ENCODE data around the gene MYO1H. TPM values are rescaled to one million over a fixed set of nuclear protein-coding genes. Genes with fewer than 3 reads are reported as not detected.

The MYO1H gene
- total RNA-seq, 4 donors from 2014 or later = 0.09 TPM; not detected in 3

DNA sequence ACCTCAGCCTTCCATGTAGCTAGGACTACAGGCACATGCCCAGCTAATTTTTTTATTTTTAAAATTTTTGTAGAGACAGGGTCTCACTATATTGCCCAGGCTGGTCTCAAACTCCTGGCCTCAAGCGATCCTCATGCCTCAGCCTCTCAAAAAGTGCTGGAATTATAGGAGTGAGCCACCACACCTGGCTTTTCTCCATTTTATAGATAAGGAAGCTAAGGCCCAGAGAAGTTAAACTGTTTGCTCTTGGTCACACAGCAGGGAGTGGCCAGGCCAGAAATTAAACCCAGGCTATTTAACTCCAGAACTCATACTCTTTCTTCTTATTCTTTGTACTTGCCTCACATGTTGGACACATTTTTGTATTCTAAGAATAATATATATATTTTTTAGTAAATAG is 146.2 kb downstream of the MYO1H start:
- no peak for ATAC-seq (ENCODE audit: low FRiP score)
- no peak for DNase-seq (ENCODE audit: low spot score)
- no peak for TF ChIP-seq CTCF (IDR thresholded peaks at IDR 0.05)

DNA sequence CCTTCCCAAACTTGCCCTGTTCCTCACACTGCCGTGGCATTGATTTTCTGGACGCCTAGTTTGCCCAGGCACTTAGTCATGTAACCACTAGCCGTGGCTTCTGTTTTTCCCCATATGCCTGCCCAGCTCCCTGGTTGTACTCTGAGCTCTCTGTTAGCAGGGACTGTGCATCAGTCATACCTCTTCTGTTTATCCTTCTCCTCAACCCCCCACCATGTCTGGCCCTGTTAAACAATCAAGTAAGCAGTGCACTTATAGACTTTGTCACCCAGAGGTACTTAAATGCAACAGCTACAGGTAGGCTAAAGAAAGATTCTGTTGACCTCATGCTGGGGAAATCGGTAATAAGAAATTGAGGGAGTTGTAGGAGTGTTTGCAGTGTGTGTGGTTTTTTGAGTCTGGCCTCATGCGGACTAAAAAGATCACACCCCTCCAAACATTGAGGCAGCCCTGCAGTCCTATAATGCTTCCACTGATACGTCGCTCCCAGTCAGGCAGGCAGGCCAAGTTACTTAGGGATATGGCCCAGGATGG is 146.7 kb downstream of the MYO1H start:
- DNase-seq (ENCODE audit: low spot score) (no peak), ATAC-seq (ENCODE audit: low FRiP score) (no peak)
- TF ChIP-seq CTCF (IDR thresholded peaks at IDR 0.05) = no peak

DNA sequence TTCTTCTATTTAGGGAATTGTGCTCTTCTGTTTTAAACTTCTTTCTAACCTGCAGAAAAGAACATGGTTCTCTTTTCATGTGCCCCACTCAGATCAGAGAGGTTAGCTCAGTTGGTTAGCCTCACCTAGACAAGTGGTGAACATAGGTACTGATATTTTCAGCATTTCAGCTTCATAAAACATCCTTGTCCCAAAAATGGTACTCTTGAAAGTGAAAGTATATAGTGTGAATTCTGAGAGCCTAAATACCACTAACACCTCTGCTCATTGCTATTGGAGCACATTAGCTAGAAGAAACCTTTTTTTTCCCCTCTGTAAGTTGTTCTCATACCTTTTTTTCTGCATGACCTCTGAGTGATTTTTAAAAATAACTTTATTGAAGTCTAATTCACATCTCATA is 147.3 kb downstream of the MYO1H start:
- no peak for TF ChIP-seq CTCF (IDR thresholded peaks at IDR 0.05)
- no peak for DNase-seq (ENCODE audit: low spot score)

GRCh38 chr12:109496306-109496705 is 148.6 kb downstream of the MYO1H start:
- no peak for TF ChIP-seq CTCF (IDR thresholded peaks at IDR 0.05)
- no peak for DNase-seq (ENCODE audit: low spot score)

More for the DNA sequence above, 147.3 kb downstream of the MYO1H start:
- ATAC-seq (ENCODE audit: low FRiP score) = no peak

GRCh38 chr12:109497675-109498074 is 150.0 kb downstream of the MYO1H start:
- no peak for TF ChIP-seq CTCF (IDR thresholded peaks at IDR 0.05)
- DNase-seq (ENCODE audit: low spot score) = no peak
- ATAC-seq (ENCODE audit: low FRiP score) = no peak

More at GRCh38 chr12:109496306-109496705, 148.6 kb downstream of the MYO1H start:
- no peak for ATAC-seq (ENCODE audit: low FRiP score)

Other genes starting within 250 kb of the MYO1H start
- gene ACACB, start 231.3 kb upstream of the MYO1H start, total RNA-seq = 1,000 to 10,000 TPM in 3 of 4 donors, 100 to 1,000 TPM in 1; 727 to 1,594 (median 1,364) TPM
- gene FOXN4, start 38.6 kb upstream of the MYO1H start, total RNA-seq = not detected
- 10 to 100 TPM; 75.6 to 99.6 (median 81.8) TPM for gene KCTD10, start 129.4 kb downstream of the MYO1H start, total RNA-seq
- gene UBE3B, start 129.7 kb downstream of the MYO1H start, total RNA-seq = 10 to 100 TPM; 36.6 to 82.4 (median 40.1) TPM
- 10 to 100 TPM; 20.2 to 38.0 (median 29.1) TPM for gene MMAB, start 225.6 kb downstream of the MYO1H start, total RNA-seq
- 10 to 100 TPM in 2 of 4 donors, 1 to 10 TPM in 2; 7.1 to 12.0 (median 9.9) TPM for gene MVK, start 225.9 kb downstream of the MYO1H start, total RNA-seq